SK-N-MC (cell line): ENCODE measurements around the gene GPR148.

ENCODE experiments used
- DNase-seq: peaks from one replicate; pipeline ENCODE4 v3.0.0-alpha.2; 2011; ENCODE audit warnings: low read depth, low spot score
- H3K27ac ChIP-seq: fragments of 200-600 bp; sonication (generic); 2 replicates; pipeline ENCODE4 v1.5.1; 2016; ENCODE audit warnings: mixed run types
- H3K36me3 ChIP-seq: fragments of 200-600 bp; sonication (generic); 2 replicates; pipeline ENCODE4 v1.6.1; 2017; ENCODE audit warnings: antibody characterized with exemption, low read length, mixed read lengths; ENCODE audit not compliant: insufficient read depth
- H3K4me3 ChIP-seq: fragments of 200-600 bp; sonication (generic); 2 replicates; pipeline ENCODE4 v1.5.1; 2016
- H3K9ac ChIP-seq: fragments of 200-600 bp; sonication (generic); 2 replicates; pipeline ENCODE4 v1.8.0; 2017; ENCODE audit warnings: mixed run types, mixed read lengths; ENCODE audit not compliant: insufficient read length
- H3K9me3 ChIP-seq: fragments of 200-600 bp; sonication (generic); 2 replicates; pipeline ENCODE4 v1.6.1; 2017; ENCODE audit warnings: low read depth, mild to moderate bottlenecking, antibody characterized with exemption, low read length, moderate library complexity, mixed read lengths
- EZH2 ChIP-seq: fragments of 200-600 bp; sonication (generic); IDR thresholded peaks from one replicate; pipeline ENCODE4 v1.6.1; 2017; ENCODE audit warnings: antibody characterized with exemption
- FOXP2 ChIP-seq: optimal IDR thresholded peaks from 2 replicates; pipeline ENCODE3; 2011; ENCODE audit warnings: mild to moderate bottlenecking, moderate library complexity; ENCODE audit not compliant: insufficient read depth; ENCODE audit errors: extremely low read length, control extremely low read depth
- POLR2AphosphoS5 ChIP-seq: IDR thresholded peaks from 2 replicates; pipeline ENCODE4 v1.6.1; 2012; ENCODE audit warnings: mild to moderate bottlenecking, low read depth, low read length, borderline replicate concordance

Gene GPR148

DNA sequence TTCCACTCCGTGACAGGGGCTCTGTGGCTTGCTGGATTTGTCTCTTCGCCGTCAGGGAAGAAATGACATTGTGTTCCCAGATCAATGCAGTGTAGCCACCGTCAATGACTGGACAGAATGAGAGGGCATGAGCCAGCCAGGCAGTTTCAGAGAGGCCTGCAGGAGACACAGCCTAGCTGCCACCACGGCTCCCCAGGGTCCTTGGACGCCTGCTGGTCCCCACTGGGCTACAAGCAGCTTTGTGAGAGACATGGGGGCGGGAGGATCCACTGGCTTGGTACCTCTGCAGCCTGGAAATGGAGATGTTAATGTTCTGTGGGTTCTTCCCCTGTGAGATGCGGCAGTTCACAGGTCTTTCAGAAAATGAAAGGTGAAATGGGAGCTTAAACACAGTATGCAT is 14.4 kb downstream of the GPR148 start:
- no peak for DNase-seq
- Histone ChIP-seq H3K27ac (no peak overlapping the region), H3K4me3 (no peak overlapping the region), H3K36me3 (no peaks in the 10 kb centered on the region), H3K9me3 (no peaks in the 10 kb centered on the region), H3K9ac (no peak overlapping the region)
- no peak for TF ChIP-seq EZH2
- no peak for TF ChIP-seq FOXP2
- no peak for TF ChIP-seq POLR2AphosphoS5

GRCh38 chr2:130744287-130745117 is 15.6 kb downstream of the GPR148 start:
- Histone ChIP-seq H3K27ac (no peak overlapping the region), H3K9me3 (no peaks in the 10 kb centered on the region), H3K4me3 (no peak overlapping the region), H3K9ac (no peak overlapping the region), H3K36me3 (no peaks in the 10 kb centered on the region)
- DNase-seq: no peak
- no peak for TF ChIP-seq FOXP2
- no peak for TF ChIP-seq EZH2
- no peak for TF ChIP-seq POLR2AphosphoS5

- H3K27ac ChIP-seq: no peak overlapping the region
- H3K4me3 ChIP-seq: no peak overlapping the region
- TF ChIP-seq EZH2 (no peak), FOXP2 (no peak), POLR2AphosphoS5 (no peak)
- no peaks in the 10 kb centered on the region for H3K36me3 ChIP-seq
- H3K9me3 ChIP-seq: no peaks in the 10 kb centered on the region
- DNase-seq: no peak
- no peak overlapping the region for H3K9ac ChIP-seq
These were observed 20.2 kb downstream of the GPR148 start for GRCh38 chr2:130749078-130749477.

DNA sequence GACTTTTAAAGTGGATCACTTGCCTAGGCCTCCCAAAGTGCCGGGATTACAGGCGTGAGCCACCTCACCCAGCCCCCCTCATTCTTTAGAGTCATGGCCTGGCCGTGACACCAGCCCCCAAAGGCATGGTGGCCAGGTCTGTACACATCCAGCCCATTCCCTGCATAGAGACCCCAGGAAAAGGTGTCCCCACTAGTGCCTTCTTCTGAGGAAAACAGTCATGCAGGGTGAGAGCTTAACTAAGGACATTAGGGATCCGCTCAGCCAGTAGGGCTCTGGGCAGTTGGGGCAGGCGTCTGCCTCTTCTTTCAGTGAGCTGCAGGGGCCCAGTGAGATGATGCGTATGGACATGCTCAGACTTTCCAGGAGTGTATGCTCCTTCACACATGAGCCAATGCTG is 20.8 kb downstream of the GPR148 start:
- H3K27ac ChIP-seq: no peak overlapping the region
- H3K36me3 ChIP-seq: no peaks in the 10 kb centered on the region
- H3K9me3 ChIP-seq: no peaks in the 10 kb centered on the region
- no peak overlapping the region for H3K4me3 ChIP-seq
- DNase-seq: no peak
- no peak overlapping the region for H3K9ac ChIP-seq
- TF ChIP-seq POLR2AphosphoS5 (no peak), FOXP2 (no peak), EZH2 (no peak)

- H3K27ac ChIP-seq: no peak overlapping the region
These were observed 25.9 kb downstream of the GPR148 start for GRCh38 chr2:130754811-130755210.

DNA sequence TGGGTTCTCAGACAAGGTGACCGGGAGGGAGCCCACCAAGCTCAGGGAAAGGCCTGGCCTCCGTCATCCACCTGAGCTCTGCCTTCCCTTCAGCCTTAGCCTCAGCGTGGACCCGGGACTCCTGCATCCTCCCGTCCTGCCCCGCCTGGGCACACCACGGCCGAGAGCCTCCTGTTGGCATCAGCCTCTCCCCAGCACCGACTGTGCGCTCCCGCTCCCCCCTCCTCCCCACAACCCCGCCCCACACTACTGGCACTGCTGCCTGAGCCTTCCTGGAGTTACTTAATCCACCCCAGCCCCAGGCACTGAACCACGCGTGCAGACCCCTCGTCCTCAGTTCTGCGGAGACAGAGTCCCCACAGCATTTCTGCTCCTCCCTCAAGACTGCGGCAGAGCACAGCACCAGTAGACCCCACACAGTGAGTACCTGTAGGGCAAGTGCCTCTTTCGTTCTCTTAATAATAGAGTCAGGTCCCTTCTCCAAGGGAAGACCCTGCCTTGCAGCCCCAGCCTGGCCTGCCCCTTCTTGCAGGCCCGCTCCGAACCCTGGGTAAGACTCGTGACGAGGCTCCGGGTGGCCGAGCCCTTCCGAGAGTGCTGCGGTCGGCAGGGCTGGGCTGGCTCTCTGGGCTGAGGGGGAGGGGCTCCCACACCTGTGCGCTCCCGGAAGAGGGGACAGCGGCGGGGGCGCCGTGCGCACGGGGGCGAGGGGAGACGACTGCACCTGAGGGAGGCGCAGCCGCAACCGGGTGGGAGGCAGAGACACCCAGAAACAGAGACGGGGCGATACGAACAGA is 26.6 kb downstream of the GPR148 start, which contains the start of gene AMER3:
Gene AMER3 (plus strand): TSS at position 285 of the 797 bp plus-strand sequence. CDS start 6,533 bp downstream, outside the sequence.
- H3K36me3 ChIP-seq: no peaks in the 10 kb centered on the region
- no peak for DNase-seq
- H3K9me3 ChIP-seq: no peaks in the 10 kb centered on the region
- H3K27ac ChIP-seq: no peak within 1 kb of the TSS
- no peak within 1 kb of the TSS for H3K4me3 ChIP-seq
- TF ChIP-seq POLR2AphosphoS5: no peak
- no peak for TF ChIP-seq FOXP2
- no peak within 1 kb of the TSS for H3K9ac ChIP-seq

More at GRCh38 chr2:130754811-130755210, 25.9 kb downstream of the GPR148 start:
- no peak for DNase-seq
- Histone ChIP-seq H3K36me3 (no peaks in the 10 kb centered on the region), H3K9ac (no peak overlapping the region), H3K4me3 (no peak overlapping the region), H3K9me3 (no peaks in the 10 kb centered on the region)
- TF ChIP-seq POLR2AphosphoS5 (no peak), EZH2 (no peak), FOXP2 (no peak)

- H3K36me3 ChIP-seq: no peaks in the 10 kb centered on the region
- no peaks in the 10 kb centered on the region for H3K9me3 ChIP-seq
- TF ChIP-seq FOXP2 (no peak), POLR2AphosphoS5 (no peak), EZH2 (no peak)
- DNase-seq: no peak
- H3K9ac ChIP-seq: no peak overlapping the region
- H3K4me3 ChIP-seq: no peak overlapping the region
- H3K27ac ChIP-seq: no peak overlapping the region
These were observed 27.4 kb downstream of the GPR148 start for GRCh38 chr2:130756053-130756873.

GRCh38 chr2:130756874-130757668 is 28.2 kb downstream of the GPR148 start:
- H3K4me3 ChIP-seq: no peak overlapping the region
- DNase-seq: no peak
- no peak overlapping the region for H3K27ac ChIP-seq
- H3K9me3 ChIP-seq: no peaks in the 10 kb centered on the region
- no peaks in the 10 kb centered on the region for H3K36me3 ChIP-seq
- H3K9ac ChIP-seq: no peak overlapping the region
- TF ChIP-seq POLR2AphosphoS5 (no peak), EZH2 (no peak), FOXP2 (no peak)
